Vagina (tissue), 2 donors: Measurements from ENCODE around the gene KIF5A. TPM values are rescaled to one million over a fixed set of nuclear protein-coding genes. Genes with fewer than 3 reads are reported as not detected.

Experiments
- DNase-seq, 2 donors: peaks; one replicate each; pipeline ENCODE4 v3.0.0-alpha.2; 2017; ENCODE audit errors: extremely low spot score in 2 of 2
- H3K27ac ChIP-seq: fragments of 200-600 bp; sonication (generic); one replicate; pipeline ENCODE4 v1.5.1; 2019
- H3K27me3 ChIP-seq: fragments of 200-600 bp; sonication (generic); one replicate; pipeline ENCODE4 v1.5.1; 2019
- H3K36me3 ChIP-seq, 2 donors: fragments of 200-600 bp; sonication (generic); one replicate each; pipeline ENCODE4 v1.5.1; 2017 to 2019
- H3K4me1 ChIP-seq: fragments of 200-600 bp; sonication (generic); one replicate; pipeline ENCODE4 v1.5.1; 2019
- H3K4me3 ChIP-seq, 2 donors: fragments of 200-600 bp; sonication (generic); 1 replicate in 1 of 2; 2 replicates in 1 of 2; pipeline ENCODE4 v1.5.1; 2016 to 2019
- H3K9me3 ChIP-seq: fragments of 200-600 bp; sonication (generic); one replicate; pipeline ENCODE4 v1.5.1; 2019
- CTCF ChIP-seq, 3 experiments: fragments of 450-650 bp in 2 of 3; fragments of 200-600 bp in 1 of 3; sonication (generic) in 1 of 3; IDR thresholded peaks; one replicate each; pipeline ENCODE4 v1.5.1; 2017 to 2019; ENCODE audit warnings: antibody characterized with exemption in 3 of 3, mild to moderate bottlenecking in 2 of 3, moderate library complexity in 2 of 3
- POLR2A ChIP-seq, 2 donors: fragments of 450-650 bp; IDR thresholded peaks; one replicate each; pipeline ENCODE4 v1.6.1; 2017; ENCODE audit warnings: antibody characterized with exemption in 2 of 2, mild to moderate bottlenecking in 2 of 2, moderate library complexity in 2 of 2
- POLR2AphosphoS5 ChIP-seq, 2 donors: sonication (generic); formaldehyde crosslinking; IDR thresholded peaks; one replicate each; pipeline ENCODE4 v1.9.0; 2017; ENCODE audit warnings: antibody characterized with exemption in 2 of 2, mild to moderate bottlenecking in 2 of 2, low read depth in 1 of 2; ENCODE audit not compliant: insufficient read depth in 1 of 2
- intact Hi-C: fragments of 100-400 bp; cut with DNase I; formaldehyde crosslinking; loops from one replicate; pipeline ENCODE4 v1.15.1; 2023
- total RNA-seq: library from RNA; depleted of rRNA; stranded (reverse); fragments of >200 nt; gene quantifications from one replicate; pipeline ENCODE4 v1.2.3, GENCODE V29; 2016

KIF5A gene
- total RNA-seq, 1 donor from 2014 or later = 4.4 TPM

GRCh38 chr12:57552835-57553313, 3.0 kb downstream of the KIF5A start:
- H3K9me3 ChIP-seq = no peaks in the 10 kb centered on the region
- intact Hi-C loops = no loop called here
- no peak overlapping the region for H3K27ac ChIP-seq
- no peak for DNase-seq
- H3K27me3 ChIP-seq = no peaks in the 10 kb centered on the region
- H3K4me3 ChIP-seq = no peak overlapping the region
- H3K36me3 ChIP-seq = no peaks in the 10 kb centered on the region
- H3K4me1 ChIP-seq = peaks cover 13% of the 10 kb centered on the region
- TF ChIP-seq POLR2AphosphoS5 (IDR thresholded peaks at IDR 0.05; ENCODE audit: insufficient read depth in 1 of 2, low read depth in 1 of 2) (no peak), CTCF (IDR thresholded peaks at IDR 0.05) (no peak)

GRCh38 chr12:57553343-57554202, 3.7 kb downstream of the KIF5A start:
- Histone ChIP-seq H3K27ac (no peak overlapping the region), H3K36me3 (no peaks in the 10 kb centered on the region), H3K27me3 (no peaks in the 10 kb centered on the region), H3K4me1 (peaks cover 13% of the 10 kb centered on the region), H3K4me3 (no peak overlapping the region), H3K9me3 (no peaks in the 10 kb centered on the region)
- DNase-seq = no peak
- intact Hi-C loops = no loop called here
- TF ChIP-seq CTCF (IDR thresholded peaks at IDR 0.05) = no peak
- TF ChIP-seq POLR2AphosphoS5 (IDR thresholded peaks at IDR 0.05; ENCODE audit: insufficient read depth in 1 of 2, low read depth in 1 of 2) = no peak
- no peak for TF ChIP-seq POLR2A (IDR thresholded peaks at IDR 0.05)

- H3K4me1 ChIP-seq = peaks cover 10% of the 10 kb centered on the region
- TF ChIP-seq CTCF (IDR thresholded peaks at IDR 0.05) (no peak), POLR2AphosphoS5 (IDR thresholded peaks at IDR 0.05; ENCODE audit: insufficient read depth in 1 of 2, low read depth in 1 of 2) (no peak), POLR2A (IDR thresholded peaks at IDR 0.05) (no peak)
- no peak overlapping the region for H3K27ac ChIP-seq
- intact Hi-C loops = no loop called here
- no peak overlapping the region for H3K4me3 ChIP-seq
- no peak for DNase-seq
- H3K27me3 ChIP-seq = no peaks in the 10 kb centered on the region
- H3K9me3 ChIP-seq = no peaks in the 10 kb centered on the region
- no peaks in the 10 kb centered on the region for H3K36me3 ChIP-seq
Observed at GRCh38 chr12:57554453-57554852, 4.6 kb downstream of the KIF5A start.

- no peak overlapping the region for H3K27ac ChIP-seq
- no peak for TF ChIP-seq CTCF (IDR thresholded peaks at IDR 0.05)
- no peak for DNase-seq
- H3K9me3 ChIP-seq = no peaks in the 10 kb centered on the region
- no peaks in the 10 kb centered on the region for H3K27me3 ChIP-seq
- intact Hi-C loops = no loop called here
- no peak overlapping the region for H3K4me3 ChIP-seq
- H3K36me3 ChIP-seq = no peaks in the 10 kb centered on the region
- peaks cover 7% of the 10 kb centered on the region for H3K4me1 ChIP-seq
Observed at GRCh38 chr12:57554897-57555296, 5.1 kb downstream of the KIF5A start.

GRCh38 chr12:57558864-57559263, 9.0 kb downstream of the KIF5A start:
- Histone ChIP-seq H3K9me3 (no peaks in the 10 kb centered on the region), H3K4me1 (no peaks in the 10 kb centered on the region), H3K4me3 (no peak overlapping the region), H3K36me3 (no peaks in the 10 kb centered on the region), H3K27ac (no peak overlapping the region), H3K27me3 (no peaks in the 10 kb centered on the region)
- DNase-seq = no peak
- intact Hi-C loops = no loop called here
- TF ChIP-seq CTCF (IDR thresholded peaks at IDR 0.05) (no peak), POLR2A (IDR thresholded peaks at IDR 0.05) (no peak), POLR2AphosphoS5 (IDR thresholded peaks at IDR 0.05; ENCODE audit: insufficient read depth in 1 of 2, low read depth in 1 of 2) (no peak)
